D721Med (cell line): ENCODE results near the gene MET.
A peak's percentile ranks its signal among the peaks of the same experiment; 100 is the strongest.

Experiments
- DNase-seq: peaks from one replicate; pipeline ENCODE4 v3.0.0; 2011; ENCODE audit warnings: low spot score; ENCODE audit not compliant: insufficient read length
- FAIRE-seq: peaks from 2 replicates; lab custom pipeline; 2011; peaks lifted over from hg19 to GRCh38; lab: Jason Lieb, UNC
- CTCF ChIP-seq: IDR thresholded peaks from 2 replicates; pipeline ENCODE4 v1.5.1; 2012; ENCODE audit warnings: mild to moderate bottlenecking, control low read depth; ENCODE audit not compliant: insufficient read depth; ENCODE audit errors: missing control alignments

The MET gene

GRCh38 chr7:116781584-116781983 lies 109.6 kb downstream of the MET start:
- TF ChIP-seq CTCF = no peak
- DNase-seq = no peak
- no peak for FAIRE-seq

- no peak for FAIRE-seq
- TF ChIP-seq CTCF = no peak
- DNase-seq = no peak
Observed at GRCh38 chr7:116782177-116782711, 110.2 kb downstream of the MET start.

- no peak for FAIRE-seq
- TF ChIP-seq CTCF = no peak
- no peak for DNase-seq
Observed at GRCh38 chr7:116783666-116784318, 111.8 kb downstream of the MET start.

- DNase-seq = no peak
- no peak for FAIRE-seq
- TF ChIP-seq CTCF = no peak
Observed at GRCh38 chr7:116784647-116785046, 112.7 kb downstream of the MET start.

GRCh38 chr7:116785843-116786242 lies 113.8 kb downstream of the MET start:
- no peak for TF ChIP-seq CTCF
- no peak for DNase-seq
- FAIRE-seq = no peak

- TF ChIP-seq CTCF = peak; percentile 27
- DNase-seq (no peak), FAIRE-seq (no peak)
Observed at GRCh38 chr7:116786791-116787443, 114.9 kb downstream of the MET start.

GRCh38 chr7:116787881-116788280 lies 115.9 kb downstream of the MET start:
- no peak for FAIRE-seq

More at GRCh38 chr7:116787881-116788280, 115.9 kb downstream of the MET start:
- DNase-seq = no peak
- TF ChIP-seq CTCF = no peak
